HEK293 (cell line): ENCODE measurements around the gene NR0B2.

ENCODE experiments used
- CTCF ChIP-seq: fragments of 450-650 bp; formaldehyde crosslinking; IDR thresholded peaks from 2 replicates; pipeline ENCODE4 v1.5.1; 2016; ENCODE audit warnings: missing biosample characterization, missing genetic modification characterization
- FEZF1 ChIP-seq: fragments of 450-650 bp; formaldehyde crosslinking; IDR thresholded peaks from 2 replicates; pipeline ENCODE4 v1.5.1; 2016; ENCODE audit warnings: missing biosample characterization, missing genetic modification characterization
- PBX3 ChIP-seq: sonication (generic); formaldehyde crosslinking; IDR thresholded peaks from 2 replicates; pipeline ENCODE4 v1.8.1; 2022; ENCODE audit warnings: mild to moderate bottlenecking, moderate library complexity, missing genetic modification reagents
- SP2 ChIP-seq: fragments of 450-650 bp; formaldehyde crosslinking; IDR thresholded peaks from 2 replicates; pipeline ENCODE4 v1.5.1; 2016; ENCODE audit warnings: missing biosample characterization, missing genetic modification characterization
- ZEB2 ChIP-seq: fragments of 450-650 bp; formaldehyde crosslinking; IDR thresholded peaks from 2 replicates; pipeline ENCODE4 v1.5.1; 2016; ENCODE audit warnings: missing biosample characterization, missing genetic modification characterization
- ZIC2 ChIP-seq: fragments of 450-650 bp; formaldehyde crosslinking; IDR thresholded peaks from 2 replicates; pipeline ENCODE4 v1.5.1; 2016; ENCODE audit warnings: missing biosample characterization, missing genetic modification characterization
- ZNF138 ChIP-seq: fragments of 450-650 bp; formaldehyde crosslinking; IDR thresholded peaks from 2 replicates; pipeline ENCODE4 v1.5.1; 2016; ENCODE audit warnings: missing biosample characterization, missing genetic modification characterization, borderline replicate concordance
- ZNF155 ChIP-seq: fragments of 450-650 bp; formaldehyde crosslinking; IDR thresholded peaks from 2 replicates; pipeline ENCODE4 v1.5.1; 2016; ENCODE audit warnings: missing biosample characterization, missing genetic modification characterization
- ZNF335 ChIP-seq: fragments of 450-650 bp; formaldehyde crosslinking; conservative IDR thresholded peaks from 2 replicates; pipeline ENCODE4 v1.5.1; 2016; ENCODE audit warnings: missing biosample characterization, missing genetic modification characterization
- ZNF423 ChIP-seq: fragments of 450-650 bp; formaldehyde crosslinking; IDR thresholded peaks from 2 replicates; pipeline ENCODE4 v1.5.1; 2016; ENCODE audit warnings: missing biosample characterization, missing genetic modification characterization

- TF ChIP-seq CTCF (tag by site-specific recombination): no peak
- TF ChIP-seq ZNF155 (tag by site-specific recombination): no peak
- no peak for TF ChIP-seq SP2
- no peak for TF ChIP-seq ZIC2 (tag by site-specific recombination)
- no peak for TF ChIP-seq ZEB2 (tag by site-specific recombination)
- no peak for TF ChIP-seq ZNF335 (tag by site-specific recombination)
- TF ChIP-seq FEZF1: no peak
- TF ChIP-seq ZNF138 (tag by site-specific recombination): no peak
- no peak for TF ChIP-seq PBX3 (CRISPR knock-in tag)
- no peak for TF ChIP-seq ZNF423 (tag by site-specific recombination)
Observed at GRCh38 chr1:26900815-26901511, 12.8 kb downstream of the NR0B2 start.
